Smooth muscle cell of the coronary artery (primary cell): ENCODE results near the gene CD8B. TPM values are rescaled to one million over a fixed set of nuclear protein-coding genes. Genes with fewer than 3 reads are reported as not detected.

Experiments used
- total RNA-seq: library from RNA; depleted of rRNA; stranded (reverse); fragments of >200 nt; gene quantifications from 2 replicates; pipeline ENCODE4 v1.2.3, GENCODE V29; 2014; ENCODE audit warnings: low replicate concordance

CD8B gene
- not detected in 2 replicates for total RNA-seq

DNA sequence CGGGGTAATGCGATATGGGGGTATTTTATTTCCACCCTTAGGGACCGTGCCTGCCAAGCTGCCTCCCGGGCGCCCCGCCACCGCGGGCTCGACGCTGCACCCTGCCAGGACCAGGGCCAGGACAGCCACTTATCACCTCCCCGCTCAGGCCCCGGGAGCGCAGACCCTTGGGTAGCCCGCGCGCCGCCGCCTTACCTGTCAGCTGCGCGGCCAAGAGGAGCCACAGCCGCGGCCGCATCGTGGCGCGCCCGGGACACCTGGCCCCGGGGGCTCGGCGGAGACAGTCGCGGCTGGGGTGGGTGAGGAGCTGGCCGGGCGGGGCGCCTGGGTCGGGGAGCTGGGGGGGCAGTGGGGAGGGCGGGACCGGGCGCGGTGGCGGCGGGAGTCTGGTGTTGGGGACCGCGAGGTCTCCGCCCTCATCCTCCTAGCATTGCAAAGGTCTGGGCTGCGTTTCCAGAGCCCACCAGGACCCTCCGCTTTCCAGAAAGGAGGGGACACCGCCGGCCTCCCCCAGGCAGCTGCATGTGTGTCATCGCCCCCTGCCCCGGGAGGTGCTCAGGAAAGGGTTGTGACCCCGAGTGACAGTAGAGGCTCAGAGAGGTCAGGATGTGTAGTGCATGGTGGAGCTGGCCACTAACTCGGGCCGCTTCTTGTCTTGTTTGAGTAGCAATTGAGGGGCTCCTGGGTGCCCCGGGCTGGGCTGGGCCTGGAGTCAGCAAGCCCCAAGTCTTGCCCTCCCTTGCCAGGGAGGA is at the start of gene CD8B:
Gene CD8B, minus strand, starts transcription at position 259 of the 752 bp plus-strand sequence. Its CDS starts 21 bp downstream, at position 238.

GRCh38 chr2:86790676-86791572 is 70.8 kb downstream of the CD8B start, which contains the start of gene CD8A:
Gene CD8A, minus strand, starts transcription at chr2:86790913. Its CDS starts 88 bp downstream, at chr2:86790825.

Other genes with a start within 250 kb of the CD8B start
- 8.4 and 11.0 TPM in 2 replicates for gene RNF103, start 238.0 kb downstream of the CD8B start, total RNA-seq
- gene RMND5A, start 141.6 kb downstream of the CD8B start, total RNA-seq = 14.7 and 17.4 TPM in 2 replicates
- gene CD8A, start 71.0 kb downstream of the CD8B start, total RNA-seq = not detected in 2 replicates
- 0.15 and 0.47 TPM in 2 replicates for gene RGPD1, start 80.2 kb upstream of the CD8B start, total RNA-seq
- gene PLGLB1, start 160.0 kb upstream of the CD8B start, total RNA-seq = 0.38 TPM in 1 of 2 replicates, not detected in the other